ENCODE data around the gene EYA2. TPM values are rescaled to one million over a fixed set of nuclear protein-coding genes. Genes with fewer than 3 reads are reported as not detected.

The EYA2 gene
- total RNA-seq, 2 donors from 2014 or later, result not detected

DNA sequence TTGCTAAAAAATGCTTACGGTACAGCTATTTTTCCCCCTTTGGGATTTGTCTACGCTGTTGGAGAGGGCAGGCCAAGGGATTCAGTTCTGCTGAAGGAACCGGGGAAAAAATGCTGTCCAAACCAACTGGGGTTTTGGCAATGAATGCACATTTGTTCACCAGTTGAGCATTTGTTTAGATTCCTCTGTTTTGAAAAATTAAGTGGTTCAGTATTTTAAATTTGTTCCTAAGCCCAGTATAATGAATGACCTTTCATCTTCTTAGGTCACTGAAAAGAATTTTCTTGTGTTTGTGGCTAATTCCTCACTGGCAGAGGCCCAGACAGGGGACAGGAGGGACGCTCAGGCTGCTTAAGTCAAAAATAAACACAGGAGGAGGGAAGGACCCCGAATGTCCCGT, 10.8 kb upstream of the EYA2 start:
- Mint-ChIP-seq H3K36me3 (no peaks in the 10 kb centered on the region), H3K9me3 (no peaks in the 10 kb centered on the region), H3K27ac (no peak overlapping the region)
- no peak for DNase-seq (ENCODE audit: low spot score in 2 of 2)
- ATAC-seq, result no peak

DNA sequence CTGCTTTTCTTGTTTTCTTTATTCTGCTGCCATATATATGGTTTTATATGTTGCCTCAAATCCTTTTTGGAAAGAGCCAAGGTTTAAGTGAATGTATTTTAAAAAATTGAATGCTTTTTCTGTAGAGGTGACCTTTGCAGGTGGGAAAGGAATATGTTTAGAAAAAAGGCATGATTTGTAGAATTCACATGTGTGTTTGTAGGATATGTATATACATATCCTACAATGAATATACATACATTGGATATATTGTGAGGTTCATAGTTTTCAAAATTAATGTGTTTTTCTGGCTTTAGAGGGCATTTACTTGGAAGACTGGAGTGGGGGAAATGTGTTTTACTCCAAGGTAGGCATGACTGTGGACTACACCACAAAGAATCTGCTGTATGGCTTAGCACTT, 4.0 kb upstream of the EYA2 start:
- H3K27ac Mint-ChIP-seq, result no peak overlapping the region
- no peak for DNase-seq (ENCODE audit: low spot score in 2 of 2)
- peaks cover 0 to 7% of the 10 kb centered on the region in 2 donors for H3K36me3 Mint-ChIP-seq
- no peak for ATAC-seq
- peaks cover 0 to 7% of the 10 kb centered on the region in 2 donors for H3K9me3 Mint-ChIP-seq

DNA sequence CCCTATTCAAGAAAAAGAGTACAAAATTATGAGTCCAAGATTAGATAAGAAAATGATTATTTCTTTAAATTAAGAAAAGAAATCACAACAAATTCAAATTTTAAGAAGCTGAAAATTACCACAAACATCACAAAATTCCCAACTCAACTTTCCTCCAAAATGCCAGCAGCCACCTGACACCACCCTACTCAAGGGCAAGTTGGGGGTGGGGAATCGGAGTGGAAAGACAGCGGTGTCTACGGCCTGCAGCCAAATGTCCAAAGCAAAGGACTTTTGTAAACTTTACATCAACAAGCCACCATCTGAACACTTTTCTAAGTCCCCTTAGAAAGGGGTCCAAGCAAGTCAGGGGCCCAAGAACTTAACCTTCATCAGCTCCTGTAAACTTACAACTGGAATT, 1.6 kb upstream of the EYA2 start:
- ATAC-seq, result no peak
- DNase-seq (ENCODE audit: low spot score in 2 of 2), result no peak
- peaks cover 0 to 7% of the 10 kb centered on the region in 2 donors for H3K36me3 Mint-ChIP-seq
- H3K9me3 Mint-ChIP-seq, result peaks cover 0 to 7% of the 10 kb centered on the region in 2 donors
- no peak overlapping the region for H3K27ac Mint-ChIP-seq

DNA sequence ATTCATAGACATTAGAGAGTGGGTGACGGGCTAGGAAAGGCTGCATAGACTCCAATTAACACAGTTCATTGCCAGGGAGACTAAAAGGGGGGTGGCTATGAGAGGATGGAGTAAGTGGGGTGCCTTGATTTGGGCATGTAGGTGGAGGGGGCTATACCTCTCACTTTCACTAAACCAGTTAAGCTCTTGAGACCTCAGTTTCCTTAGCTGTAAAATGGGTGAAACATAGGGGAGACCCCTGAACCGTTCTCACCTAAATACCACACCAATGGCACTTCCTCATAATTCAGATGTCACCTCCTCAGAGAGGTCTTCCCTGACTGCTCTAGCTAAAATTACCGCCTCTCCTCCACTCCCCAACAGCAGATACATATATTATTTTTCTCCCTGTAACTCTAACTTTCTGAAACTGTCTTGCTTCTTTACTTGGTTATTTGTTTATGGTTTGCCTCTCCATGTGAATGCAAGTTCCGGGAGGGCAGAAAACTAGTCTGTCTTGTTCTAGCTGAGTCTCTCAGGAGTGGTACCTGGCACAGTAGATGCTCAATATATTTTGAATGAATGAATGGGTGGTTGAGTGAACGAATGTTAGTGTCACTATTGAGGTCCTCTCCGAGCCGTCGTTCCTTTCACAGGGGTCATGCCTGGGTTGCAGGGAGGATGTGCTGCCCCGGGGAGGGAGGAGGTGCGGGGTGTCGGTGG, 615 bp upstream of the EYA2 start:
- Mint-ChIP-seq H3K27ac (no peak overlapping the region), H3K9me3 (peaks cover 0 to 7% of the 10 kb centered on the region in 2 donors), H3K36me3 (peaks cover 0 to 7% of the 10 kb centered on the region in 2 donors)
- DNase-seq (ENCODE audit: low spot score in 2 of 2) (no peak), ATAC-seq (no peak)

DNA sequence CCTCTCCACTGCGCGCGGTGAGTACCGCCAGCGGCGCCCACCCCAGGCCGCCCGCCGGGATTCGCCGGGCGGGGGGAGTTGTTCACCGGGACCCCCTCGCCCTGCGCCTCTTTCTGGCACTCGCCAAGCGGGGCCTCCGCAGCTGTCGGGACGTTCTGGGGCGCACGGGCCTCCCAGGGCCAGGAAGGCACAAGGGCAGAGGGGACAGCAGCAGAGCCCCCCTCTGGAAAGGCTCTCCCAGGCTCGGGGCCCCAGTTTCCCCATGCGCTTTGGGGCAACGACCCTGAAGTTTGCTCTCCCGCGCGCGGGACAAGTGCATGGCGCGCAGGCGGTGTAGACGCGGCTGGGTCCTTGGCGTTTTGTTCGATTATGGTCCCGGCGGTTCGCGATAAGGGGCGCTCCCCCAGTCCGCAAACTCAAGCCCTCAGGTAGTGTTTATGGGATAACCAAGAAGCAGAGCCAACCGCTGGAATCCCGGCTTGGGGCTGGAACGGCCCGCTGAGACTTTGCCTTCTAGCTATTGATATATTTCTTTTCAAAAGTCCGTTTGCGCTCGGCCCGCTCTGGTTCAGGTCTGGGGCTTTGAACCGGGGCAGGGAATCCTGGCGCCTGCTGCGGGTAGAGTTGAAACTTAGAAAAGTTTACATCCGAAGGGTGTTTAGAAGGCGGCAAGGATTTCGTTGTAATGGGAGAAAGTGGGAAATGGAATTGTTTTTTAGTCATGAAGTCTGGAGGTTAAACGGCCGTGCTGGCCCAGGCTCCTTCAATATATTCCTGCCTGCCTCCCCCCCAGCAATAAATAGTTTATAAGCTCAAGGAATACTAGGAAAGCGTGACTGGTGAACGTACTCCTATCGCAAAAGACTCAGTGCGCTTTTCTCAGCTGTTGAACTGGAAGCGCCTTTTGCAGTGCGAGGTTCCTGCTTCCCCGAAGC, 595 bp downstream of the EYA2 start:
- Mint-ChIP-seq H3K9me3 (peaks cover 0 to 7% of the 10 kb centered on the region in 2 donors), H3K27ac (no peak overlapping the region), H3K36me3 (peaks cover 0 to 7% of the 10 kb centered on the region in 2 donors)
- ATAC-seq (no peak), DNase-seq (ENCODE audit: low spot score in 2 of 2) (no peak)

DNA sequence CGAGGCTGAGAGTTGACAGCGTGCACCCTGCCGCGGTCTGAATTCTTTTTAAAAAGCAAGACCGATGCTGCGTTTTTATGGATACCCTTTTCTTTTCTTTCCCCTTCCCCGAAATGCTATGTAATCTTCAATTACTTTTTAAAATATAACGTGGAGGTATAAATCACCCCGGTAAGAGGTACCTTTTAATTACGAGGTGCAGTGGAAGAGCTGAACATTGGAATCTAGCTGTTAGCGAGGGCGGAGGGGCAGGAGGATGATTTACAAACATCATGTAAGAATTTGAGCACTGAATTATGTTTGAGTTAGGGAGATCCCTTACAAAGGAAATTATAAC, 1.2 kb downstream of the EYA2 start:
- no peak for ATAC-seq
- no peak for DNase-seq (ENCODE audit: low spot score in 2 of 2)
- Mint-ChIP-seq H3K9me3 (peaks cover 0 to under 1% of the 10 kb centered on the region in 2 donors), H3K36me3 (peaks cover 0 to 2% of the 10 kb centered on the region in 2 donors), H3K27ac (no peak overlapping the region)

DNA sequence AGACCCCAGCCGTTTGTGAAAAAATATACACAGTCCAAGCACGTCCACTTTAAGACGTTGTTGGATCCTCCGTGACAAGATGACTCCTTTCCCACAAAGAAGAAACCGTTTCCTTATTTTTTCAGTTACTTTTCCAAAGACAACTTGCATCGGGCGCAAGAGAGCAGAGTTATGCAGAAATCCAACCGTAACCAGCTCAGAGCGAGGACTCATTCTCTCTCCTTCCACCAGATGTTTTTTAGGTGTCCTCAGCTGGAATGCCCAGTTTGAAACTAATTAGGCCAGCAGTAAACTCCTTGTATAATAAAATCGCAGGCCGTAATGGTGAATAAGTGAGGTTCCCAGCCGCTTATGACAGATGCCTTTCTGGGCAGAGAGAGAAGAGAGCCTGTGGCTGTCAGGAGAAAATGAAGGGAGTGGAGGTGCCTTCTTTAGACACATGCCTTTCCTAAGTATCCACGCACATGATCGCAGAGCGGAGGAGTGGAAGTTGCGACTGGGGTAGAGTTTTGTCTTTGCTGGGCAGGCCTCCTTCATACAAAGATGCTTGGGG, 2.8 kb downstream of the EYA2 start:
- no peaks in the 10 kb centered on the region for H3K36me3 Mint-ChIP-seq
- no peaks in the 10 kb centered on the region for H3K9me3 Mint-ChIP-seq
- no peak for ATAC-seq
- DNase-seq (ENCODE audit: low spot score in 2 of 2), result no peak
- H3K27ac Mint-ChIP-seq, result no peak overlapping the region

DNA sequence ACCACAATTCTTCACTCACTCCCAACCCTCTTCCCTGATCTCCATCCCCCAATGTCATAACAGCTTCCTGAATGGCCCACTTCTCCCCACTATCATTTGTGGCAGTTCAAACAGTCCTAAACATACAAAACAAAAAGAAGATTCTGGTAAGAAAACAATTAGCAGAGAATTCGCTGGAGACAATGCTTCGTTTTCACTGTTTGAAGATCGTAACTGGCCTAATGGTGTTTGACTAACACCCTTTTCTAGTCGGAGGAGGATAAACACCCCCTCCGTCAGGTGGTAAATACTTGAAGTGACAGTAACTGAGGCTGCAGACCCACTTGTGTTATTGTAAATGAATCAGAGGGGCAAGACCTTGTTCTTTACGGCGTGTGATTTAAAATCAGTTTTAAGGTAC, 3.8 kb downstream of the EYA2 start:
- ATAC-seq (no peak), DNase-seq (ENCODE audit: low spot score in 2 of 2) (no peak)
- H3K27ac Mint-ChIP-seq, result no peak overlapping the region
- no peaks in the 10 kb centered on the region for H3K36me3 Mint-ChIP-seq
- no peaks in the 10 kb centered on the region for H3K9me3 Mint-ChIP-seq

DNA sequence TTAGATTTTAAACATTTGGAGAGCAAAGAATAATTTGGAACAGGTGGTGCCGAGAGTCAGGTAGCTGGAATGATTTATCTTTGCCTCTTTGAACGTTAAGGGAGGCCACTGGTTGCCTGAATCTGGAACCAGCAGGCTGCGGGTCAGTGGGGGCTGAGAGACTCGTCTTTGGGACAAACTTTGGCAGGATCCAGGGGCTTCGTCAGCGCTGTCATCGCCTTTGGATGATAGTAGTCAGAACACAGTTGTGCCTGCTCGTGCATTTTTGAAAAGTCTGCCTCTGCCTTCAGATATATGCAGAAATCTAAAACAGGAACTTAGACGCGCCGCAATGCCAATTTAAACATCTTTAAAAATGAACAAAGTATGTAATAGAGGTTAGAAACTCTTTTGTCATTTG, 5.0 kb downstream of the EYA2 start:
- Mint-ChIP-seq H3K36me3 (no peaks in the 10 kb centered on the region), H3K27ac (no peak overlapping the region), H3K9me3 (no peaks in the 10 kb centered on the region)
- ATAC-seq, result no peak
- no peak for DNase-seq (ENCODE audit: low spot score in 2 of 2)

DNA sequence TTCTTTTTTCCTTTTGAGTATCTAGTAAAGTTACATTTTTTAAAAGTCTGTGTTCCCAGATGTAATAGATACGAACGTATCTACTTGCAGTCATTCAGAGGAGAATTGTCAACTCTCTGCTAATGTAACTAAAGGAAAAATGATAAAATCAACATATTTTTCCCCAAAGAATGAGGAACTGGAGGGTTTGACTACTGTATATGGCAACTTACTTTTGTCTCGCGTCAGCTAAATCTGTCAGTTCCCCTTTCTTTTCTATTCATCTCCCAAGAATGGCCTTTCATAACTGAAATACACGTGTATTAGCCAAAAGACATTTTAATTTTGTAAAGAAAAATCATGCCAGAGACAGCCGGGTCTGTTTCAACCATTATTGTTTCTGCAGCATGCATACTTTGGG, 5.4 kb downstream of the EYA2 start:
- ATAC-seq (no peak), DNase-seq (ENCODE audit: low spot score in 2 of 2) (no peak)
- no peaks in the 10 kb centered on the region for H3K36me3 Mint-ChIP-seq
- no peak overlapping the region for H3K27ac Mint-ChIP-seq
- no peaks in the 10 kb centered on the region for H3K9me3 Mint-ChIP-seq

DNA sequence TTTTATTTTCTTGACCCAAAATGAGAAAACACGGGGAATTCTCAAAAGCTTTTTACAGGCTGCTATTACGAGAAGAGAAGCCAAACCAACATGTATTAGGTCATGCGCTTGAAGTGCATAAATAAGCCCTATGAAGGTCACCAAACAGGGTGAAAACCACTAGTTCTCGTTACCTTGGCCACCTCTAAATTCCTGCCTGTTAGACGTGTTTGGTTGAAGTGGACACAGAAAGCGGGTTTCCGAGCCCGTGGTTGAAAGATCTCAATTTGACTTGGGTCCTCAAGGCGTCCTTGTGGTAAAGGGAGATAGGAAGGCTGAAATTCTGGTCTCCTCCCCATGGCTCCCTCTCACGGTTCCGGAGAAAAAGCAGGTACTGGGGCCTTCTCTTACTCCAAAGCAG, 6.2 kb downstream of the EYA2 start:
- H3K36me3 Mint-ChIP-seq, result no peaks in the 10 kb centered on the region
- no peak overlapping the region for H3K27ac Mint-ChIP-seq
- DNase-seq (ENCODE audit: low spot score in 2 of 2), result no peak
- no peaks in the 10 kb centered on the region for H3K9me3 Mint-ChIP-seq
- ATAC-seq, result no peak

DNA sequence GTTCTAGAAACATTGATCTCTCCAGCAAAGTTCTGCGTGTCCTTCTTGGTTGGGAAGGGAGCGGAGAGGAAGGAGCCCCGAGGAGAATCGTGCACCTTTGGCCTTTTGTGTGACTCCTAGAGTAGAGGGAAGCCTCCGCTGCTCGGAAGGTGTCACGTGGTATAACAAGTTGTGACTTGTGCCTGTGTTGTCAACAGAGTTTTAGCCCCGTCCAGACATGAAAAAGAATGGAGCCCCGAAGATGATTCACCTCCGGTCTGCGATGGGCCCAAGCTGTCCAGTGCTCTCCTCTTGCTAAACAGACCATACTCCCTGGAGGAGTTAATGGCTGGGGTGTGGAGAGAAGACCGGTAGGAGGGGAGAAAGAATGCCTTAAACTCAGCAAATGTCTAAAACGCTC, 7.0 kb downstream of the EYA2 start:
- H3K36me3 Mint-ChIP-seq, result no peaks in the 10 kb centered on the region
- H3K9me3 Mint-ChIP-seq, result no peaks in the 10 kb centered on the region
- no peak for DNase-seq (ENCODE audit: low spot score in 2 of 2)
- H3K27ac Mint-ChIP-seq, result no peak overlapping the region
- ATAC-seq, result no peak

DNA sequence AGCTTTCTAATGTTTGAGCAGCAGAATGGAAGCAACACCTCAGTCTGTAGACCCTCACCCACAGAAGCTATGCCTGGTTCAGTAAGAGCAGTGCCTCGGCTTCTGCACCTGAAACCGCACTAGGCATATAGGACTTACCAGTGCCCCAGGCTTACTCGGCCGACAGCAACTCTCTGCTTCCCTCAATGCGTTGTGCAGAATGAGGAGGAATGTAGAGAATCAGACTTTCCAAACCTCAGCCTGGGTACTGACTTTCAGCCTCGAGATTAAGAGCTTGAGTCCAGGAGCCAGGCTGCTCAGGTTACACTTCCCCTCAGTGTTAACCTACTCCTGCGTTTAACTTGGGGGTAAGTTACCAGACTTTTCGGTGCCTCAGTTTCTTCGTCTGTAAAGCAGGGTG, 8.6 kb downstream of the EYA2 start:
- no peaks in the 10 kb centered on the region for H3K36me3 Mint-ChIP-seq
- H3K9me3 Mint-ChIP-seq, result no peaks in the 10 kb centered on the region
- H3K27ac Mint-ChIP-seq, result no peak overlapping the region
- ATAC-seq (no peak), DNase-seq (ENCODE audit: low spot score in 2 of 2) (no peak)

DNA sequence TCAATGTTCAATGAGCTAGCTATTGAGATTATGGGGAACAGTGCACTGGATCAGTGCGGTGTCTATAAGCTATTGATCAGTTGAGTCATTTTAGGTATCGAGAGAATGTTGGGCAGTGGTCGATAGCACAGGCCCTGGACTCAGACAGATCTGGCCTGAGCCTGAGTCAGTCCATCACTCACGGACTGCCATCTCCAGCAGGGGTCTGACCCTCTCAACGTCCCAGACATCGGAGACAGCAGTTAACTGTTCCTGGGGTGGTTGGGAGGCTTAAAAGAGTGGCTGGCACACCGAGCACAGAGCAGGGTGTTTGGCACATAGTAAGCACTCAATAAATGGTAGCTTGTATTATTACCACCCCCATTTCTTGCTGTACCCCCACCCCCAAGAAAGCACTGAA, 9.3 kb downstream of the EYA2 start:
- Mint-ChIP-seq H3K36me3 (no peaks in the 10 kb centered on the region), H3K9me3 (no peaks in the 10 kb centered on the region), H3K27ac (no peak overlapping the region)
- DNase-seq (ENCODE audit: low spot score in 2 of 2) (no peak), ATAC-seq (no peak)

DNA sequence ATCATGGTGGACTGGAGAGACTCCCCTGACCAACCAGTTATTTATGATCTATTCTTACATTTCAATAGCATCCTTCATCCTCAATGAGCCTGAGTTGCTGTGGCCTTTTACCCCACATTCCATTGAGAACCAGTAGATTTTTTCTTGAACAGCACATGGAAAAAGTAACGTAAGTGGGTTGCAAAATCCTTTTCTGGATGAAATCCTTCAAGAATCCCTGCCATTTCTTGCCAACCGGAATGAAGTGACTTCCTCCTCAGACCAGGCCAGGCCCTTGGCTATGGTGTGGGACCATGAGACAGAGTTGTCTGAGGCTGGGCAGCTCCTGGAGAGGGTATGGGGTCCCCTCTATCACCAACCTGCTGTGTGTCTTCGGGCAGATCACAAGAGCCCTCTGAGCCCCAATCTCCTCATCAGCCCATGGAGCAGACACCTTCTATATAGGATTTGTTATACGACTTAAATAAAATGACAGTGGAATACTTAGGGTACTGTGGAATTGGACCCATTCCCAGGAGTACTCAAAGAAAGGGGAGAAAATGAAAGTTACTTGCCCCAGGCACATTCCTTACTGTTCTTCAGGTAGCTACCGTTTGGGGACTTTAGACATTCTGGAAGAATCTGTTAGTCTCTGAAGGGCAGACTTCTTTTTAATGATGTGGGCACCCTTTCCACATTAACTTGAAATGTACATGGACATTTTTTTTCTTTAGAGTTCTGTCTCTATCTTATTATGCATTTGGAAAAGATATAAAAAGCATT, 10.9 kb downstream of the EYA2 start:
- Mint-ChIP-seq H3K27ac (no peak overlapping the region), H3K9me3 (no peaks in the 10 kb centered on the region), H3K36me3 (no peaks in the 10 kb centered on the region)
- DNase-seq (ENCODE audit: low spot score in 2 of 2) (no peak), ATAC-seq (no peak)

DNA sequence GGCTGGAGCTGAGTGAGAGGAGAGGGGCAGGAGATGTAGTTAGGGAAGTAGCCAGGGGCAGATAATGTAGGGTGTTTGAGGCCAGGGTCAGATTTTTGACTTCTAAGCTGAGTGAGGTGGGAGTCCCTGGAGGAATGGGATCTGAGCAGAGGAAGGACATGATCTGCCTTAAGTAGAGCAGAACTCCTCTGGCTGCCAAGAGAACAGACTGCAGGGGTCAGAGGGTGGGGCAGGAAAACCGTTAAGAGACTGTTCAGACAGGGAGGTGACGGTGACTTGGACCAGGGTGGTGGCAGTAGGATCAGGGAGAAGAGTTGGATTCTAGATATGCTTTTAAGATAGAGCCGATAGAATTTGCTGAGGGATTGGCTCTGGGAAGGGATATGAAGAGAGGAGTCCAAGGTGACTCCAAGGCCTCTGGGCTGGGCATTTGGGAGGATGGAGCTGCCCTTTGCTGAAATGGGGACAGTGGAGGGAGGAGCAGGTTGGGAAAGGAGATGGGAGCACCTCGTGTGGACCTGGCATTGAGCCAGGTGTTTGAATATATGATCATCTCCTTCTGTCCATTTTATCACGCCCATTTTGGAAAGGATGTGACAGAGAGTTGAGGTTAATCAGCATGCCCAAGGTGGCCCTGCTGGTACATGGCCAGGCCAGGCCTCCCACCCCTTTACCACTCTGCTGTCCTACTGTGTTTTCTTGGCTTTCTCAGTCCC, 18.8 kb downstream of the EYA2 start:
- H3K36me3 Mint-ChIP-seq, result no peaks in the 10 kb centered on the region
- H3K9me3 Mint-ChIP-seq, result no peaks in the 10 kb centered on the region
- H3K27ac Mint-ChIP-seq, result no peak overlapping the region
- ATAC-seq, result no peak
- DNase-seq (ENCODE audit: low spot score in 2 of 2), result no peak
